NCI-H69 (cell line): Measurements from ENCODE around the gene POC1B.

ENCODE experiments used
- DNase-seq: peaks from one replicate; lab custom pipeline; 2025; lab: John Stamatoyannopoulos, UW

Gene POC1B

DNA sequence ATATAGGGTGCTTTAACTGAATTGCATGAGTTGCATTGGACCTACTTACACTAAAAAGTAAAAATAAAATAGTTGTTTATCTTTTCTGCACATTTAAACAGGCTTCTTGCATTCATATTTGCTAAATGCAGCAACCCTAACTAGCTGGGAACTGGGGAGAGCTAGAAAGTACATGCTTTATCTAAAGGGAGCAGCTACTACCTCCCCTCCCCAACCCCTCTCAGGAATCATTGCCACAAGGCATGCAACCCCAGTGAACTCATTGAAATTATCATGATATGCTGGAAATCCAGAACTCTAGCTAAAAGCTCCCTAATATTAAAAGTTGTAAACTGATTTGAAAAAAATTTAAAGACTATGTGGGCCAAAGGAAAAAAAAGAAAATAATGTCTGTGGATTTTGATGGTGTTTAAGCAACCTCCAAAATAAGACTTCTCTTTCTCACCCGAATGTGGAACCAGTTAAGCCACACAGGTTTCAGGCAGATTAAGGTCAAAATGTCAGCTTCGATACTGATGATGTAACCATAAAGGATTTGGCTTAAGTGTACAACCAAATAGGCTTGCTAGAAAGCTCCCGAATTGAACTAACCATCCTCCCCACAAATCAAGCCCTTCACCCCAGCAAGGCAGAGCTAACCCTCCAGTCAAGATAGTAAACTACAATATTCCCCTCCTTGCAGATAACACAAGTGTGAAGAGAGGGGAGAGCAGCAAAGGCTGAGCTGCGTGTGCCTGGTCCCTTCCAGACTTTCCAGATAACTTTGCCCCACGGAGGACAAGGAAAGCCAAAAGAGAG is 13.8 kb upstream of the POC1B start:
- DNase-seq, result no peak

DNA sequence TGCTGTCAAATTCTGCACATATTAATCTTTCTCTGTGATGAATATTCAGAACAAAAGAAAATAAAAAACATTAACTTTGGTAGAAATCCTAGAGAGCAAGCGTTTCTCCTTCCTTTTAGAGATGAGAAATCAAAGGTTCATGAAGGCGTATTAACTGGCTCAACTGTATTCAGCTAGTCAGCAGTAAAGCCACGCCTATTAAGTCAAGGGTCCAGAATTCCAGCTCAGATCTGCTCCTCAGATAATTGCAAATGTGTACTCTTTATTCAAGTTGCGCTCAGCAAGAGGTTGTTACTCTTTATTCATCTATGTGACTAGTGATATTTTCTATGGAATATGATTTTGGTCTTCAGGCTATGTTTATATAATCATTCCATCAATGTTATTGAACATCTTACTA is 13.1 kb upstream of the POC1B start:
- DNase-seq, result no peak

DNA sequence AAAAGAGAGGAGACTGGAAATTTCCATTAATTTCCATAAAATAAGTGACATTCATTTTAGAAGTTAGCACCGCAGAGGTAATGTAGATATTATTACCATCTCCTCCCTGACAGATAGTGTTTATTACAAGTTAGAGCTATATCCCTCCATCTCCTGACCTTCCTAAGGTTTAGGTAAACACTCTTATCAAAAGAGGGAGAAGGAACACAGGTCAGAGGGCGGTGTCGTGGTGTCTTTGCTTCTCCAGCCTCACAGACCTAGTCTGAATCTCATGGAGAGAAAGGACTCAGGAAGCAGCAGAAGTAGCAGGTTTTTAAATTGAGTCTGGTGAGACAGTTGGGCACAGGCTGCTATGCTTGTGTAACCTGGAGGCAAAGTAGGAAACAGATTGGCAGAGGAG is 11.5 kb upstream of the POC1B start:
- DNase-seq, result no peak

DNA sequence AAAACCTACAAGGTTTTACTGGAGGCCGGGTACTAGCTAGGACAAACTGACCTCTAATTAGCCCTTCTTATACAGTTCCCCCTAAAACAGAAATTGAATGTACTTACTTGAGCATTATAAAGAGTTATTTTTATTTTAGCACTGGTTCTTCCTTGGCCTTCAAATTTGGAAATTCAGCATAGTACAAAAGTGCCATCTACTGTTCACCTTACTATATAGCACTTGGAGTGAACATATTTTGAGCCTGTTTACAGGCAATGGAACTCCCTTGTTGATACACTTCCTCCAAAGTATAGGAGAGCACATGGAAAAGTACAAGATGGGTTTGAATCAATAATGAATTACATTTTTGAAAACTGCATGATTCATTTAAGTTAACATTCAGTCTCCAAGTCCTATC is 3.9 kb upstream of the POC1B start:
- peak; percentile 63 for DNase-seq

DNA sequence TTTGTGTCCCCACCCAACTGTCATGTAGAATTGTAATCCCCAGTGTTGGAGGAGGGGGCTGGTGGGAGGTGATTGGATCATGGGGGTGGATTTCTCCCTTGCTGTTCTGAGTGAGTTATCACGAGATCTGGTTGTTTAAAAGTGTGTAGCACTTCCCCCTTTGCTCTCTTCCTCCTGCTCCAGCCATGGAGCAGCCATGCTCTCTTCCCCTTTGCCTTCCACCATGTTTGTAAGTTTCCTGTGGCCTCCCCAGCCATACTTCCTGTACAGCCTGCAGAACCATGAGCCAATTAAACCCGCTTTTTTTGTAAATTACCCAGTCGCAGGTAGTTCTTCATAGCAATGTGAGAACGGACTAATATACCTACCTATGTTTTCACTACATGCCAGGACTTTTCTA is 2.6 kb upstream of the POC1B start:
- no peak for DNase-seq

DNA sequence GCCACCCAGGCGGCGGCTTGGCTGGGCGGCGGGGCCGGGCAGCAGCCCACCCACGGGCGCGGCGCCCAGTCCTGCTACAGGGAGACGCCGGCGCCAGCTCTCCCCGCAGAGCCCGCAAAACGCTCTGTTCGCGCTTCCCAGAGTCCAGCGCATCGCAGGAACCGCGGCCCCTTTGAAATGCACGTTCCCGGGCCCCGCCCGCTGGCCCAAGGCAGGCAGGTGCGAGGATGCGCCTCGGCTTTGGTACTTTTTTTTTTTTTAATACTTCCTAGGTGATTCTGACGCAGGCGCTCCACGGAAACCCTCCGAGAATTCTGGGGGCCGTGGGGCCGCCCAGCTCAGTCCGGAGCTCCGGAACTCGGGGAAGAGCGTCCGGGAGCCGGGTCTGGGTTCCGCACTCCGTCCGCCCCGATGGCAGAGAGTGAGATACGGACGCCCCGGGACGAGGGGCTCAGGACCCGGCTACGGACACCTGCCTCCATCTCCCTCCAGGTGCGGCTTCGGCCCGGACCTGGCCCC is 483 bp downstream of the POC1B start:
- DNase-seq, result peak; percentile 79

DNA sequence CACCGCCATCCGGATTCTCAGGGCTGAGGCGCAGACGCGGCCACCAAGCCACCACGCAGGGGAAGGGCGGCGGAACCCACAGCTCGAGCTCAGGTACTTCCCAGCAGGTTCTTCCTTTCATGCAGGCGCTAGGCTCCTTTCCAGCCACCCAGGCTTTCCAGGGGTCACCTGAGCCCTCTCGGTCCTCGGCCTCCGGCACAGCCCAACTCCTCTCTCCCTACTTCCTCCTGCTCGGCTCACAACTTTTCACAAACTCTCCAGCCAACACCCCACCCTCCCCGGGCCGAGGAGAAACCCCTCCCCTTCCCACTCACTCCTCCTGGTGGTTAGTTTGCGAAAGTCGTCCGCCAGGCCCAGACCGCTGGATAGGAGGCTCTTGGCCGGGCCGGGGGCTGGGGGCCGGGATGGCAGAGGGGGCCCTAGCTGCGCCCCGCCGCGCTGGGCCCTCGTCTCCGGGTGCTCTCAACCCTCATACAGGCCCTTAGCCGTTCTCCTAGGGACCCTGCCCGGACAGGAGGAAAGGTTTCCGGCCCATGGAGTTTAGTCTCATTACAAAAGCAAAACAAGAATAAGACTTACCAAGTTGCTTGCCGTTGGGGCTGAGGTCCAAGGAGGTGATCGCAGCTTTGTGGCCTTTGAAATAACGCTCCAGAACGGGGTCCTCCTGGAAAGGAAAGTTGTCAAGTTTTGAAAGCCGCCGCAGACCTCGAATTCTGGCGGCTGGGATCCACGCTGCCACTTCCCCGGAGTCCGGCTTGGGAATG is 1.1 kb downstream of the POC1B start, which contains the start of gene GALNT4:
GALNT4 (minus strand) TSS at position 256 of the 764 bp plus-strand sequence; CDS start at position 9, 247 bp downstream.
- DNase-seq, result peak; percentile 79

DNA sequence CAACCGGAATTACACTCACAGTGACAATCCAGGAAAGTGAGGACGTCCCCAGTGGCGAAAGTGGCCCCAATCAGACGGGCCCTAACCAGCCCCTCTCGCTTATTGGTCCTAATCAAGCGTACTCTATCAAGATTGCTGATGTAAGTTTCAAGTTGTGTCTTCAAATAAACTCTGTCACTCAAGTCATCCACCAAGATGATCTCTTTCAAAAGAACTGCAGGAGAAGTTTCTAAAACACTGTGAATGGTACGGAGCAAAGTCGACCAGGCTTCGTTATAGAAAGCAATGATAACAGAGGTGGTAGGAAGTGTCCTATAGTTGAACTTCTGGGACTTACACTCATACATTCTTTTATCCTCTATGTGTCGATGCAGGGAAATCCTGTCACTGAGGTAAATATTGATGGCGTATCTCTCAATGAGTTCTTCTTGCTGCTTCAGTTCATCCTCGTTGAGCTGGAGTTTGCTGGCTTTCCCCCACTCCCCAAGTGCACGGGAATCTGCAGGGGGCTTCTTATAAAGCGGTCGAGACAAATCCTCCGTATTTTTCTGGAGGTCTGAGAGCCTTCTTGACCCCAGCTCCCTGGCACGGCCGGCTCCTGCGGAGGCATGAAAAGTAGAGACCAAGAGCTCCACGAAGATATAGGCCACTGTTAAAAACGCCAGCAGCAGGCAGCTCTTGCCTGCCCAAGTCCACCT is 1.9 kb downstream of the POC1B start:
- DNase-seq, result no peak

DNA sequence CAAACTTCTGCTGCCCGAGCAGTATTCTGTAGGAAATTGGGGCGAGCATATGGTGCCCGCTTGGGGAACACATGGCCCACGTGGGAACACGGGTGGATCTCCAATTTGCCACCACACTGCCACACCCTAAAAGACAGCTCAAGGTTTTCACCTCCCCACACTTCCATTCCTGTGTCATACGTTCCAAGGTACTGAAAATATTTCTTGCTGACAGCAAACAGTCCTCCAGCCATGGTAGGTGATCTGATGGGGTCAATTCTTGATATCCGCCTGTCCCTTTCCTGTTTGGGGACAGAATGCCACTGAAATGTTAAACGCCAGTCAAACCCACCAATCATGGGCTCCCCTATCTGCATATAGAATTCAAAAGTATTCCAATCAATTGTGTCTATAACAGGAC is 2.5 kb downstream of the POC1B start:
- DNase-seq, result no peak

DNA sequence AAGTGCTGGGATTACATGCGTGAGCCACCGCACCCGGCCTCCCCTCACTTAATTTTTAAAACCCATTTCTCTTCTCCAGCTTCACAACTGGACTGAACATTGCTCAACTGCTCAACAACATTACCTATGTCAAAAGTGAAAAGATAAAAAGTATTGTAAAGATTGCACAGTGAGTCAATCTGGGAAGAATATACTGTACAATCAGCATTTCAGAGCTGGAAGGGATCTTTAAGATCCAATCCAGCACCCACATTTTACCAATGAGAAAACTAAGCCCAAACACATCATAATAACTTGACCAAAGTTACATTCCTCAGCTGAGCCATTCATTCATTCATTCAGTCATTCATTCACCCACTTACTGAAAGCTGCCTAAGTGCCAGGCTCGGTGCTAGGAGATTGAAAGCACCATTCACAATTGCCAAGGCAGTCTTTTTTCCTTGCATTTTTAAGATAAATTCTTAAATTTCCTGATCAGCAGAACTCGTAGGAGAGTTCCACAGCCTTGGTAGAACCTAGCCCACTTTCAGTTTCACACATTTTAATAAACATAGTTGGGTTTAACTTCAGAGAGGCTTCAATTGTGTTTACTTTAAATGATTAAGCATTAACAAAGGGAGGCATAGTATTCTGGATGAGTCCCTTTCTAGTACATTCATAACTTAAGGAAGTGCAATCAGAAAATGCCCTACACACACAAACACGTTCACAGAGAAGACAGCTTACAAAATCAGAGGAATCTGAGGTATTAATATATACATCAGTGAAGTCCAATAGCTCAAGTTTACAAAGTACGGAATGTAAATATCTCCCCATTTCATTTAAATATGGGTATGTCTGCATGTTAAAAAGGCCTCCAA is 4.3 kb downstream of the POC1B start:
- no peak for DNase-seq

DNA sequence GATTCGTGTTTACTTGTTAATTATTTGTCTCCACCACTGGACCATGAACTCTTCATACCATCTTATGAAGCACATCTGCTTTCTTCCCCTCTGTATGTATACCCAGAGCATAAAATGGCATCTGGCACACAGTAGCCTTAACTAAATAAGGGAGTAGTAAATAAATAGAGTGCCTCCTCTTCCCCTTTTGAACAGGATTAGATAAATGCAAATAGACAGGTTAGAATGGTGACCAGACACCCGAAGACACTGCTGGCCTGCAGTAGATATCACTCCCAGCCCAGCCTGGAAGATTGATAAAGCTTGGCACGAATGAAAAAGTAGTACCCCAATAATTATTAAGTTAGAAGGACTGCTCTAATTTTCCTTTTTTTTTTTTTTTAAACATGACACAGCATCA is 8.1 kb downstream of the POC1B start:
- peak; percentile 48 for DNase-seq

DNA sequence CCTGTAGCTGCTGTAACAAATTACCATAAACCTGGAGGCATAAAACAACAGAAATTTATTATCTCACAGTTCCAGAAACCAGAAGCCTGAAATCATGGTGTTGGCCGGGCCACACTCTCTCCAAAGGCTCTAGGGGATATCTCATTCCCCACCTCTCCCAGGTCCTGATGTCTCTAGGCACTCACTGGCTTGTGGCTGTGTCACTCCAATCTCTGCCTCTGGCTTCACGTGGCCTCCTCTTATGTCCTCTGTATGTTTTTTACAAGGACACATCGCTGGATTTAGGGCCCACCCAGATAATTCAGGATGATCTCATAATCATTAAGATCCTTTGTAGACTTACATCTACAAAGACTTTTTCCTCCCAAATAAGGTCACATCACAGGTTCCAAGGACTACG is 9.2 kb downstream of the POC1B start:
- DNase-seq, result no peak

DNA sequence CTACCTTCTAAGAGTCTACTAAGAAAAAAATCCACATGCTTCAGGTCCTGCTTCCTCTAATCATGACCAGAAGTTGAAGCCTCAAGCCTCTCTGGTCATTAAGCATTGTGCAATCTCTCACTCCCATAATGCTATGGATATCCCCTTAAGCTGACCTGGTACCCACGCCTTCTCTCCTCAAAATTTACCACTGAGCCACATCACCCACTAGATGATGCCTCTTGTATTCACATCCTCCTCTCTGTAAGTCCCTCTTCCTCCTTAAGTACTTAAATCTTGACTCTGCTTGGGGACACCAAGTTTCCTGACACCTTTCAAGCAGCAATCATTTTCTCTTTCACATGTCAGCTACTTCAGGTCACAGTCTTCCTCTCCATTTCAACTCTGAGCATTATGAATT is 11.1 kb downstream of the POC1B start:
- DNase-seq, result no peak

DNA sequence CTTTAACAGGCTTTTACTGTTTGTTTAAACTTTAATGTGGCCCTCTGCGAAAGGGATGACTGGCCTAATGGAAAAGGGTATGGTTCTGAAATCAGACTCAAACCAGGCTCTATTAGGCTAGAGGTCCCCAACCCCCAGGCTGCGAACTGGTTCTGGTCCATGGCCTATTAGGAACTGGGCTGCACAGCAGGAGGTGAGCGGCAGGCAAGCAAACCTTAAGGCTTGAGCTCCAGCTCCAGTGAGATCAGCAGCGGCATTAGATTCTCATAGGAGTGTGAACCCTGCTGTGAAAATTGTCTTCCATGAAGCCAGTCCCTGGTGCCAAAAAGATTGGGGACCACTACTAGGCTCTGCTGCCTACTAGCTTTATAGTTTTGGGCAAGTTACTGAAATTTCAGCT is 12.3 kb downstream of the POC1B start:
- DNase-seq, result no peak

DNA sequence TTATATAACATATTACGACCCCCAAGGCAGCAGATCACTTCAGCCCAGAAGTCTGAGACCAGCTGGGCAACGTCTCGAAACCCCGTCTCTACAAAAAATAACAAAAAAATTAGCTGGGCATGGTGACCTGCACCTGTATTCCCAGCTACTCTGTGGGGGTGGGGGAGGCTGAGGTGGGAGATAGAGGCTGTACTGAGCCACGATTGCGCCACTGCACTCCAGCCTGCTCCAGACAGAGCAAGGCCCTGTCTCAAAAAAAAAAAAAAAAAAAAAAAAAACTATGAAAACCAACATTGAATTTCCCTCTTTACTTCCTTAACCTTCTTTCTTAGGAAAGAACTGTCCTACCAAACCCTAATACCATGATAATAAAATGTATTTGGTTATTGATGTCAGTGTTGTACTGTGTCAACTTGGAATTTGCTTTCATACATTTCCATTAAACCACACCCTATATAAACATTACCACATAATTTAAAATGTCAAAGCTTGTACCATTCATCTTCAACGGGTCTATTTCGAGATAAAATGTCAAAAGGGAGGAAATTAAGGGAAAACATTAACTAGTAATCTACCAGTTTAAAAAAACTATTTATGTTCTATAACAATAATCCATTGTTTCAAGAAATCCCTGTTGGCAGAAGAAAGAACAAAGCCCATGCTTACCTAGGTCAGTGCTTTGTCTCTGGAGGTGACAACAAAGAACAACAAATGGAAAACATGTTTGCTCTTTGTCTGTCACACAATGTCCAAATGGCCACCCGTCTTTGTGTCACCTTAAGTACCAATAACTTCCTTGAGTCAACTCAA is 18.6 kb downstream of the POC1B start:
- DNase-seq, result peak; percentile 40

DNA sequence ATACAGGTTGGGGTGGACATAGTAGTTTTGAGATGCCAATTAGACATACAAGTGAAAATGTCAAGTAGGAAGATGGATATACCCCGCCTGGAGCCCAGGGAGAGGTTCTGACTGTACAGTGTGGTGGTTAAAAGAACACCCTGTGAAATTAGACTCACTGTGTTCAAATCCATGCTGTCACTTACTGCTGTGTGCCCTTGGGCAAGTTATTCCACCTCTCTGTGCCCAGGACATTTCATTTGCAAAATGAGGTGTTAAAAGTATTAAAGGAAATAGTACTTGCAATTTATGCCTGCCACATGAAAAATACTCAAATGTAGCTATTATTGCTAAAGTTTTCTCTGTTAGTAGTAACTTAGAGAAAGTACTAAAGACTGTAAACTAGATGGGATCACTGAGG is 19.8 kb downstream of the POC1B start:
- DNase-seq, result no peak

DNA sequence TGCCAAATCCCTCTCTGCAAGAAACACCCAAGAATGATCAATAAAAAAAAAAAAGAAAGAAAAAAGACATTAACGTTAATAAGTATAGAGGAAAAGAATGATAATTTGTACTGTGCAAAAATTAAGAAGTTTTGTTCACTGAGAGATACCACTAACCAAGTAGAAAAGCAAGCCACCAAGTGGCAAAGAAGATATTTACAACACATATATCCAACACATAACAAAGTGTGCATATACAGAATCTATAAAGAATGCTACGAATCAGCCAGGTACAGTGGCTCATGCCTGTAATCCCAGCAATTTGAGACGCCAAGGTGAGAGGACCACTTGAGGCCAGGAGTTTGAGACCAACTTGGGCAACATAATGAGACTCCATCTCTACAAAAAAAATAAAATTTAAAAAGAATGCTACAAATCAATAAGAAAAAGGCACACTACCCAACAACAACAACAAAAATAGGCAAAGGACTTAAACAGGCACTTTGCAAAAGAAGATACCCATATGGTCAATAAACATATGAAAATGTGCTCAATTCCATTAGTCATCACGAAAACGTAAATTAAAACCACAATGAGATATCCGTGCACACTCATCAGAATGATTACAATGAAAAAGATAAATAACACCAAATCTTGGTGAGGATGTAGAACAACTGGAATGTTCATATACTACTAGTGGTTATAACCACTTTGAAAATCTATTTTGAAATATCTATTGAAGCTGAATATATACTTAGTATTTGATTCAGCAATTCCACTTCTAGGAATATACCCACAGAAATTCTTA is 21.1 kb downstream of the POC1B start:
- DNase-seq, result no peak

DNA sequence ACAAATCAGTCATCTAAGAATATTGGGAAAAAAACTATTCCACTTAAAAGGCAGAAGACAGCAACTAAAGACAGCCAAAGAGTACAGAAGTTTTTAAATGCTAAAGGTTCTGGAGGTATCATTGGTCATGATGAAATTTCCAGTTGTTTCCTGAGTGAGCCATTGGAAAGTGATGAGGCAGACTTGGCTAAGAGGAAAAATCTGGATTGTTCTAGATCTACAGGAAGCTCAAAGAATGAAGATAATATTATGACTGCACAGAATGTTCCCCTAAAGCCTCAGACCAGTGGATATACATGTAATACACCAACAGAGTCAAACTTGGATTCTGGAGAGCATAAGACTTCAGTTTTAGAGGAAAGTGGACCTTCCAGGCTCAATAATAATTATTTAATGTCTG is 24.1 kb downstream of the POC1B start:
- no peak for DNase-seq

DNA sequence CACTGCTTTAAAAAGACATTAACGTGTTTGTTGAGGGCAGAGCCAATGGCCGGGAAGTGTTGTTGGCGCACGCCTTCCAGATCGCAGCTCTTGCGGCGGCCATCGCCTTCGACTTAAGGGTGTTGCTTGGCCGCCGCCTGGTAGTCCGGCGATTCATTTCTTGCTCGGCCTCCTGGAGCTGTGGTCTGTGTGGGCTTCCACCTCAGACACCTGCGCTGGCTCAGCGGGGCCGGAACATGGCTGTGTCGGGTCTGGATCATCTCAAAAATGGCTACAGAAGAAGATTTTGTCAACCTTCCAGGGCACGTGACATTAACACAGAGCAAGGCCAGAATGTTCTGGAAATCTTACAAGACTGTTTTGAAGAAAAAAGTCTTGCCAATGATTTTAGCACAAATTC is 26.0 kb downstream of the POC1B start:
- no peak for DNase-seq

DNA sequence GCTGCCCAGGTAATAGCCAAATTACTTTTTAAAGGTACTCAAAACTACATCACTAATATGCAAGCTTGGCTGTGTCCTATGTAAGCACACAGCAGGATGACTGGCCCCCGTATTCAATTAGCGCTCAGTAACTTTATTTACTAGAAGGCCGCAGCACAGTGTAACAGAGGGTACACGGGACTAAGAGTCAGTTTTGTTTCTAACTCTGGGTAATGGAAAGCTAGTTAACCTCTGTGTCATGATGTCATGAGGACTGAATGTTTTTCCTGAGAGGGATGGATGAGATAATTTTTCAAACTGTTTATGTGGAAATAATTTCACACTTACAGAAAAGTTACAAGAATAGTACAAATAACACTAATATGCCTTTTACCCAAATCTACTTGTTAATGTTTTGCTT is 28.4 kb downstream of the POC1B start:
- DNase-seq, result no peak
